HG03457 (cell line): ENCODE results near the gene N4BP3.
A peak's percentile ranks its signal among the peaks of the same experiment; 100 is the strongest.
"Not testable (repeated sequence)": the region's sequence is repeated elsewhere in the genome, so short reads cannot be mapped to it uniquely, and the experiment has no call there.

ENCODE experiments used
- ATAC-seq: cut with Tn5 transposase; IDR thresholded peaks from one replicate; pipeline ENCODE4 v1.9.1; 2021; ENCODE audit warnings: moderate number of reproducible peaks; ENCODE audit not compliant: unreplicated experiment

N4BP3 gene, protein sequence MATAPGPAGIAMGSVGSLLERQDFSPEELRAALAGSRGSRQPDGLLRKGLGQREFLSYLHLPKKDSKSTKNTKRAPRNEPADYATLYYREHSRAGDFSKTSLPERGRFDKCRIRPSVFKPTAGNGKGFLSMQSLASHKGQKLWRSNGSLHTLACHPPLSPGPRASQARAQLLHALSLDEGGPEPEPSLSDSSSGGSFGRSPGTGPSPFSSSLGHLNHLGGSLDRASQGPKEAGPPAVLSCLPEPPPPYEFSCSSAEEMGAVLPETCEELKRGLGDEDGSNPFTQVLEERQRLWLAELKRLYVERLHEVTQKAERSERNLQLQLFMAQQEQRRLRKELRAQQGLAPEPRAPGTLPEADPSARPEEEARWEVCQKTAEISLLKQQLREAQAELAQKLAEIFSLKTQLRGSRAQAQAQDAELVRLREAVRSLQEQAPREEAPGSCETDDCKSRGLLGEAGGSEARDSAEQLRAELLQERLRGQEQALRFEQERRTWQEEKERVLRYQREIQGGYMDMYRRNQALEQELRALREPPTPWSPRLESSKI

DNA sequence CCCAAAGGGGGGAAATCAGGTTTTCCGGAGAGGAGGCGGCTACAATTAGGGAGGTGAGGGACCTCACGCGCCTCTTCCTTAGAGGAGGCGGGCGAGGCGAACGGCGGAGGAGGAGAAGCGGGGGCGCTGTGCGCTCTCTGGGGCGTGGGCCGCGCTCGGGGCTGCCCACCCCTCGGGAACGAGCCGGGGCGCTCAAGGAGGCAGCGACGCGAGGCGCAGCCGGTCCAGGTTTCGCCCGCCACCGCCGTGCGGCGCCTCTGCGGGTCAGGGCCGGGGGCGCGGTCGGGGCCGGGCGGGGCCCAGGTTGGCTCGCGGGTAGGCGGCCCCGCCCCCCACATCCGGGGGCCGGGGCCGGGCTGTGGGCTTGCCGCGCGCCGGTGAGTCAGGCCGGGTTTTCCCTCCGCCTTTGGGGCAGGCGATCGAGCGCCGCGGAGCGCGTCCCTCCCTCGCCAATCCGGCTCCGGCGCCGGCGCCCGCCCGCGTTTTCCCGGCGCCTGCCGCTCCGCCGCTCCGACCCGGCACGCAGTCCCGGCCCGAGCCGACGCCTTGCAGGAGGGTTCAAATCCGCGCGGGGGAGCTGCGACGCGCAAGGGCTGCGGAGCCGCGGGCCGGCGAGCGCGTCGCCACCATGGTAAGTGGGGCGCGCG is at the start of gene N4BP3:
Gene N4BP3 (plus strand): TSS at position 392 of the 647 bp plus-strand sequence. CDS start 6,052 bp downstream, outside the sequence.
- peak; percentile 38 for ATAC-seq

DNA sequence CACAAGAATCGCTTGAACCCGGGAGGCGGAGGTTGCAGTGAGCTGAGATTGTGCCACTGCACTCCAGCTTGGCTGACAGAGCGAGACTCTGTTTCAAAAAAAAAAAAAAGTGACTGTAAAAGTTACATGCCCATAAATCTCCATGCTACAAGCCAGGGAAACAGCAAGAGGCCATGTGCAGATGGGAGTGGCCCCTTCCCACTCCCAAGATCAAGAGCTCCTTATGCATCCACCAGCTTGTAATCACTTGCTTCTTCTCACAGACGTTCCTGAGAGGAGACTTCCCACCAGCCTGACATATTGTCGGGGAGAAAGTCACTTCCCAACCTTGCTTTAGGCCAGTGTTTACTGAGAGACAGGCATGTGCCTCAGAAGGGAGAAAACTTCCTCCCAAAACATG is 45.6 kb upstream of the N4BP3 start:
- ATAC-seq, result no peak

DNA sequence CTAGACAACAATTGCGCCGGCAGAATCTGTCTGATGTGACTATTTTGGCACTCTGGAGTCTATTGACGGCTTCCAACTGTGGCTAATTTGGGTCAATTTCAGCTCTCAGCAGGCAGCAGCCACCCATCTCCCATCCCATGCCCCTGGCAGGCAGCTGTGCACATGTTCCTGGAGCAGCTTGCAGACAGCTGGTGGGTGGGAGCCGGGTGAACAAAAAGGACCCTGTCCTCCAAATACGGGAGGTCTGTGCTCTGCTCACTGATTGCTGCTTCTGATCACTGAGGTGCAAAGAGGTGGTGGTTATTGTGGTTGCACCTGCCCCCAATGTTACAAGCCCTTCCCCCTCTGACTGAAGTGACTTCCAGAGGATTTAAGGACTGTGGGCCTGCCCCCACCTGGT is 45.0 kb upstream of the N4BP3 start:
- ATAC-seq, result no peak

DNA sequence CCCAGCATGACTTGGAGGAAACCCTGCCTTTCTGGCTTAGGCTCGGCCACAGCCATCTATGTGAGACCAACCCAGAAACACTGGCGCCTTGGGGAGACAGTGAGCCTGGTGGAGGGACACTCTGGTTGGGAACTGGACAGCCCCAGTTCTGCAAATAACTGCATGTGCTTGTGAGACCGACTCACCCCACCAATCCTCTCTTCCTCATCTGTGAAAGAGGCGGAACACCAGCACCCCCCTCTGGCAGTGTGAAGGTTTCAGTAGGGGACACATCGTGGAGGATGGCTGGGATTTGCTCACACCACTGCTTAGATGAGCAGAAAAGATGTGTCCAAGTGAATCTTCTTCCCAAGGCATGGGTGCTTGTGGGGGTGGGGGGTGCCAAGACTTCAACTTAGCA is 43.4 kb upstream of the N4BP3 start:
- no peak for ATAC-seq

DNA sequence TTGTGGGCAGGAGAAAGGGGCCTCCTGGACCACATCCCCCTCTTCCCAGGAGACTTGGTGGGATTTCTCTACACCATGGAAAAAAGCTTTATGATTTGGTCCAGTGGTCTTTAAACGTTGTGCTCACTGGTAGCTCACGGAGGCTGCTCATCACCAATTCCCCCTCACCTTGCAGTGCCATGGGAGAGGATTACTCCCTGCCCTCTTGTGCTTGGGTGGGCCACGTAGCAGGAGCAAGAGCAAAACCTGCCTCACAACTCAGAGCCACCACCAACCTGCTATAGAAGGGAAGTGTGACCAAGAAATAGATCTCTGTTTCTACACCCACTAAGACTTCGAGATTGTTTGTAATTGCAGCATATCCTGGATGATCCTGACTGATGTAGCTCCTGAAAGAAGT is 42.2 kb upstream of the N4BP3 start:
- no peak for ATAC-seq

DNA sequence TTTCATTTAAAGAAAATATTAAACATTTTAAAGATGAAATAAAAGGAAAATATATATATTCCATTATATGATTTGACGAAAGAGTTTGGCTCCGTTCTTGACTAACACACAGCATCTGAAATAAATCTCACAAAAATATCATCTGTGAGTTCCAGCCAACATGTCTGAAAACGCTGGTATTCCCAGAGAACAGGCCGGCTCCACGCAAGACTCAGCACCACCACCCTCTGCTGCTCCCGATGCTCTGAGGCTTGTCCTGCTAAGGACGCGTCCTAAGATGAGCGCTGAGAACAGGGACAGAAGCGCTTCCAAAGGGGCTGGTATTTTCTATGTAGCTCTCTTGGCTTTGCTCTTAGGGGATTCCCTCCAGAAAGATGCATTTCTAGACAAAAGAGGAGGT is 40.6 kb upstream of the N4BP3 start:
- no peak for ATAC-seq

DNA sequence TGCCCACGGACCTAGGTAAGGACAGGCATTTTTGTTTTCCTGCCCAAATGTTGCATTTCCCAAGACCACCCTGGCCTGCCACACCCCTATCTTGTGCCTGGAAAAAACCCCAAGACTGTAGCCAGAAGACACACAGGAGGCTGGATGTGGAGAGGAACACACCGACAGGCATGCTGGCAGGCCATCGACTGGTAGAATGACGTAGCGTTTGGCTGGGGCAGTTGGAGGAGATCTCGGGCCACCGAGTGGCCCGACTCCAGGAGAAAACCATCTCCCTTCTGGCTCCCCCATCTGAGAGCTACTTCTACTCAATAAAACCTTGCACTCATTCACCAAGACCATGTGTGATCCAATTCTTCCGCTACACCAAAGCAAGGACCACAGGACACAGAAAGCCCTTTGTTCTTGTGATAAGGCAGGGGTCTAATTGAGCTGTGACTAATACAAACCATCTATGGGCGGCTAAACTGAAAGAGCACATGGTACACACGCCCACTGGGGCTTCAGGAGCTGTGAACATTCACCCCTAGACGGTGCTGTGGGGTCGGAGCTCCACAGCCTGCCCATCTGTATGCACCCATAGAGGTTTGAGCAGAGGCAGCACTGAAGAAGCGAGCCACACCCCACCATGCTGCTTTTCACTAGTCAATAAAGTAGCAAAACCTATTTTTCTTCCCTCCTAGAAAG is 38.9 kb upstream of the N4BP3 start:
- no peak for ATAC-seq

DNA sequence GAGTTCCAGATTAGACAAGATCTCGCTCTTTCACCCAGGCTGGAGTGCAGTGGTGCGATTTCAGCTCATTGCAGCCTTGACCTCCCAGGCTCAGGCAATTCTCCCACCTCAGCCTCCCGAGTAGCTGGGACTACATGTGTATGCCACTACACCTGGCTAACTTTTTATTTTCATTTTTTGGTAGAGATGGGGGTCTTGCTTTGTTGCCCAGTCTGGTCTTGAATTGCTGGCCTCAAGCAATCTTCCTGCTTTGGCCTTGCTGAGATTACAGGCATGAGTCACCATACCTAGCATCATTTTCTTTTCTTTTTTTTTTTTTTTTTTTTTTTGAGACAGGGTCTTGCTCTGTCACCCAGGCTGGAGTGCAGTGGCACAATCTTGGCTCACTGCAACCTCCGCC is 36.4 kb upstream of the N4BP3 start:
- not testable (repeated sequence) for ATAC-seq

DNA sequence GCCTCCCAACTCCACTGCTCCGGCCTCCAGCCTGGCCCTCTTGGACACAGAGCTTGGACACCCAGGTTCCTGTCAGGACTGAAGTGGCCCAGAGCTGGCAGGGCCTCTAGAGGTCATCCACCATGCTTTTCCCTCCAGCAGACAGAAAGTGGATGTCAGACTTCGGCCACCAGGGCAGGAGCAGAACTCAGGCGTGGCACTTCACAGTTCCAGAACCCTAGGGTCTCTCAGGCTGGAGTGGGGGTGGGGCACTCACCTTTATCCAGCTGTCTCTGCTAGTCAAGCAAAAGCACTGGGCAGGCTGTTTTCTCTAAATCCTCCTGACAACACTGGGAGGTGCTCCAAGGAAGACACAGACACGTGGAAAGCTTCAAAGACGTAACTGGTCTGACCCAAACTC is 35.6 kb upstream of the N4BP3 start:
- no peak for ATAC-seq

DNA sequence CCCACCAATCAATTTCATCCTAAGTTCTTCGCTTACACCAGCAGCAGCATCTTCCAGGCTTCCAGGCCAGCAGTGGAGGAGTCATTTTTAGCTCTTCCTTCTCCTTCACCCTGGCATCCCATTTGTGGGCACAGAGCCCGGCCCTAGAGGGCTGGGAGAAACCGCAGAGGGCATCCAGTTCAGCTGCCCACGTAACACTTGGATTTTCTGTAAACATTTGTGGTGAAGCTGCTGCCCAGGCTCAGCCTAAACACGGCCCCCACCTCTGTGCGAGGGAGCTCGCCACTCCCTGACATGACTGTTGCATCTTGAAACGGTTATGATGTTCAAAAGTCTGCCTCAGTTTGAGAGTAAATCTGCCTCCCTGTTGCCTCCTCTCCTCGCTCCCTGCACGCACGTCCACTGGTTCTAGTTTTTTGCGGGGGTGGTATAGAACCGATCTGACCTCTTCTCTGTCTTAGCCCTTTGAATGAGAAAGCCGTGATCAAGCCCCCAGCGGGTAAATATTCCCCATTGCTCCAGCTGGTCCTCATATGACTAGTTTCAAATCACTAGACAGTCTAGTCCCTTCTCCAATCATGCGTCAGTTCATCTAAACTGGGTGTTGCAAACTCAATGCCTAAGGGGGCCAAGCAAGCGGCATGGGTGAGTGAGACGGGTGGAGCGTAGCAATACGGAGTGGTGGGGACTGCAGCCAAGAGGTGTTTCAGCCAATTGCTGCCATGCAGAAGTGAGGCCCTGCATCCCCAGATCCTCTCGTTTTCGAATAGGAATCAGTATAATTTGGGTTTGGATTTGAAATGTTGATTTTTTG is 34.9 kb upstream of the N4BP3 start:
- no peak for ATAC-seq

DNA sequence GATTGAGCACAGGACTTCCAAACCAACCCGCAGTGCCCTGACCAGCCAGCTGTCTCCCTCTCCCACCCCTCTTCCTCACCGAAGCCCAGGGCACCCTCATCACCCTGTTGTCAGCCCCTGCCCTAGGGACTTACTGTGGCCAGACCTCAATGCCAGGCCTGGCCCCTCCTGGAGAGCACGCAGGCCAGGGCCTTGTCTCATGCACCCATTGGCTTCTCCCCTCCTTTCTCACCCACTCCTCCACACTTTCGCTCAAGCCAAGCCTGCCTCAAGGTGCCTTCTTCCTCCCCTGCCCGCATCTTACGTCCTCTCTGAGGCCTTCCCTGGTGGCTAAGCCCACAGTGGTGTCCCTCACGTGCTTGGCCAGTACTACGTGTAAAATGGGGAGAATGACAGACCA is 33.3 kb upstream of the N4BP3 start:
- no peak for ATAC-seq

DNA sequence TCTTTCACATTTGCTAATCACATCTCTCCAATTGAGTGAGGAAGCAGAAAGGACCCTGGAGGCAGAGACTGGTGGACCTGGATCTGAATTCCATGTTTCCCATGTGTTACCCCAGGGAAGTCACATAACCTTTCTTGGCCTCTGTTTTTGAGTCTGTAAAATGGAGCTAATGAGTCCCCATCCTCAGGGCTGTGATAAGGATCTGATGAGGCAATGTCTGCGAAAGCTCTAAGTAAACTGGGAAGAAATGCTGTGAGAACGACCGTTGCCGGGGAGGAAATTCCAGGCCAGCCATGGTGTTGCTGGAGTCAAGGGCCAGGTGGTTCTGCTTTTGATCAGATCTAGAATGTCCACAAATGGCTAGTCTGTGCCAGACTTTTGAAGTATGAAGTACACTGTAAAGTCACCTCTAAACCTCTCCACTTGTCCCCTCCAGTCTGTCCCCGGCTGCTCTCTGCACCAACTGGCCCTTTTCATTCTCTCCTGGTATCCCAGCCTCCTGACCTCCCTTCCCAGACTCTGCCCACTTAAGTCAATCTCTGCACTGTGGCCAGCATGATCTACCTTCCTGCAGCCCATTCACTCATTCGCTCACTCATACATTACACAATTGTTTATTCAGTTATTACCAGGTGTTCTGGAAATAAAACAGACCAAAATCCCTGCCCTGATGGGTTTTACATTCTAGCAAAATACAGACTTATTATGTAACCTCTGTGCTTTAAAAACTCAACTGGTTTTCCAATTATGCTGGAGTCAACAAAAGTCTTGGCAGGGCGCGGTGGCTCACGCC is 32.5 kb upstream of the N4BP3 start:
- no peak for ATAC-seq

DNA sequence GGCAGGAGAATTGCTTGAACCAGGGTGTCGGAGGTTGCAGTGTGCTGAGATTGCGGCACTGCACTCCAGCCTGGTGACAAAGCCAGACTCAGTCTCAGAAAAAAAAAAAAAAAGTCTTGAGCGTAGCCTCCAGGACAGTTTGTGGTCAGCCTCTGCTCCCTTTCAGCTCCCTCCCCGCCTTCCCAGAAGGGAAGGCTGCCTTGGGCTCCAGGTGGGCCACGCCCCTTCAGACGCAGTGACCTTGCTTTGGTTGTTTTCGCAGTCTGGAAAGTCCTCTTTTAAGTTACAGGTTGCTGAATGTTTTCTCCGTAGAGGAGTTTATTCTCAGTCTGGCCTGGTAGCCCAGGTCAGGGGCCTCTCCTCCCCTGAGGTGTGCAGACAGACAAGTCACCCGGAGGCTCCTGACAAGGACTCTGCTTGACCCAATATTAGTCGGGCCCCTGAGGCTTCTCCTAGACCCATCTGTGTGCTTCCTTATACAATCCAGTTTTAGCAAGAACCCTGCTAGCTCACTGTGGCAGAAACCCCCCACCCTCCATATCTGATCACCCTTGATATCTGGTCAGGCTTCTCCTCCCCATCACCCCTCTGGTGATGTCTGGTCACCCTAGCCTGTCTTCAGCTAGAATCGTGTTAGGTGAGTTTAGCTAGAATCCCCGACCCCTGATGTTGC is 31.6 kb upstream of the N4BP3 start:
- no peak for ATAC-seq

DNA sequence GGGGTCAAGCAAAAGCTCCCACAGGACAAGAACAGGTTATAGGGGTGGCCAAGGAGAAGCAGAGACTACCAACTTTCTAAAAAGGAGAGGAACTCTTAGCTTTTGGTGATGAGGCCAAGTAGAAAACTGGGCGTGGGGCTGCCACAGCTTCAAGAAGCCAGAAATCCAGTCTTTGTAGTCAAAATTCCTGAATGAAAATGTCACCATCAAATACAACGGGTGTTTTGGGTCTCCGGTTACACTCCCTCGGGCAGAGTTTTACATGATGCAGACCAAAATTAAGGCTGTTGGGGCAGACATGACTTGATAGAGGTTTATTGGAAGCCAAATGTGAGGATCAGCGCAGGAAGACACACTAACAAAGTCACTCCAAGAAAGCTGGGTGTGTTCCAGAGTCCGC is 29.4 kb upstream of the N4BP3 start:
- ATAC-seq, result no peak

DNA sequence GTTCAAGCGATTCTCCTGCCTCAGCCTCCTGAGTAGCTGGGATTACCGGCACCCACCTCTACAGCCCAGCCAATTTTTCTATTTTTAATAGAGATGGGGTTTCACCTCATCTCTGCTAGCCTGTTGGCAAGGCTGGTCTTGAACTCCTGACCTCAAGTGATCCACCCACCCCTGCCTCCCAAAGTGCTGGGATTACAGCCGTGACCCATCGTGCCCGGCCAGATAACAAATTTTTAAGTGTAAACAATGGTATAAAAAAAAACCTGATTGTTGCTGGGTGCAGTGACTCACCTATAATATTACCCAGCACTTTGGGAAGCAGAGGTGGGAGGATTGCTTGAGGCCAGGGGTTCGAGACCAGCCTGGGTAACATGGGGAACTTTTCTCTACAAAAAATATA is 28.0 kb upstream of the N4BP3 start:
- ATAC-seq, result no peak

DNA sequence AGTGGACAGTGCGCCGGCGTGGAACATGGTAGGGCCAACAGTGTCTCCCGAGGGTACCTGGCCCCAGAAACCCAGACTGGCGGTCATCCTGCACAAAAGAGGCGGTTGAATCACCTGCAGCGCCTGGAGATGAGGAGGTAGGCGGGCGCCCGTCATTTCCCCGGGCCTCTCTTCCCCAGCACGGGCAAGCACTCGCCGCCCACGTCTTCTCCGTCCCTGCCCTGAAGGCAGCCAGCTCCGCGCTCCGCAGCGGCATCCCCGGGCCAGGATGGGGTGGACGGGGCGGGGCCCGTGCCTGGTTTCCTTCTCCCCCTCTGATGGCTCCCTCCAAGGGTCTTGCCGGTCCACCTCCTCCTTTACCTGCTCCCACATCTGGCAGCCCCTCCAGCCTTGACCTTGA is 27.1 kb upstream of the N4BP3 start:
- ATAC-seq, result no peak

DNA sequence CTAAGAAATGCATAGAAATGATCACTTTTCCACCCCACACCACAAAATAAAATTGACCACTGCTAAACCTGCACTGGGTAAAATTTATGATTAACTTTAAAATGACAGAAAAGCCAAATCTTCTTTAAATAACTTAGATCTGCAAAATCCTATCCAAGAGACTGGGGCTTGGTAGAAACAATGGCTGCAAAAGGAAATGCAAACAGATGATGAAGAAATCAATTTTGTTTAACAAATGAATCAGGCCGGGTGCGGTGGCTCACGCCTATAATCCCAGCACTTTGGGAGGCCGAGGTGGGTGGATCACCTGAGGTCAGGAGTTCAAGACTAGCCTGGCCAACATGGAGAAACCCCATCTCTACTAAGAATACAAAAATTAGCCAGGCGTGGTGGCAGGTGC is 26.1 kb upstream of the N4BP3 start:
- ATAC-seq, result not testable (repeated sequence)

DNA sequence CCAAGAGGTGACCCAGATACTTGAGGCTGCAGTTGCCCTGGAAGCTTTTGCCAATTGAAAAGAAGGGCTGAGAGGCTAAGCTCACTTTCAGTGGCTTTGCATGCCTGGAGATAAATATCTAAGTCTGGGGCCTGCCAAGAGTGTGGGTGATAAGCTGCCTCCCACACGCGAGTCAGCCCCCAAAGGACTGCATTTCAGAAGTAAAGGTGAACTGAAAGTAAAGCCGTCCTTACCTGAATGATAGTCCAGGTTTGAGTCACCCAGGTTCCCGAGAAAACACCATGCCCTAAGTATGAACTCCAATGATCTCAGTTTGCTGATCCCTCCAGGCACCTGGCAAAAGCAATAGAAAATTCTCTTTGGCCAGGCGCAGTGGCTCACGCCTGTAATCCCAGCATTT is 22.5 kb upstream of the N4BP3 start:
- no peak for ATAC-seq

DNA sequence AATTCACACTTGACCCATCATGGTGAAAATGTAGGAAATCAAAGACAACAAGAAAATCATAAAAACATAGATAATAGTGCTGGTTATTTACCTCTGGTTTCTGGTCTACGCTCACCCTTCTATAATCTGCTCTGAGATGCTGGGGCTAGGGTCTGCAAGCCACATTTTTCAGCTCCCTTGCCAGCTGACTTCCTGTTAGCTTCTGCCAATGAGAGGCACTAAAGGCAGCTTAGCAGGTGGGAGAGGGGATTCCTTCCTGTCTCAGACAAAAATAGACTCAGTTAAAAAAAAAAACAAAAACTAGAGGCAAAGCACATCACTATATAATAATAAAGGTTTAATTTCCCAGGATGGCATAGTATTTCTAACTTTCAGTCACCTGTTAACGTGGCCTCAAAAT is 20.2 kb upstream of the N4BP3 start:
- no peak for ATAC-seq

DNA sequence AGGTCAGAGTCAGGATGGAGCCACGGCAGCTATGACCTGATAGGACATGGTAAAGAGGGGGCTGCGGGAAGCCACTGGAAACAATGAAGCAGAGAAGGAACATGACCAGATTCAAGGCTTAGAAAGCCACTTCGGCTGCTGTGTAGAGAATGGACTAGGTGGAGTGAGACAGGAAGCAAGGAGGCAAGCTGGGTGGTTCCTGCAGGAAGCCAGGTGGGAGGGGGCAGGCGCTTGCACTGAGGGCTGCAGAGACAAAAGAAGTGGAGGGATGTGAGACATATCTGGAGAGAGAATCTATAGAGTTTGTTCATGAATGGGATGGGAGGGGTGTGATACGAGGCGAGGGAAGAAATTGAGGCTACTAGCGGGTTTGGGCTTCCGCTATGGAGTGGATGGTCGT is 19.0 kb upstream of the N4BP3 start:
- ATAC-seq, result no peak
